Caco-2 (cell line): ENCODE measurements around the gene PHPT1. TPM values are rescaled to one million over a fixed set of nuclear protein-coding genes. Genes with fewer than 3 reads are reported as not detected.
A peak's percentile ranks its signal among the peaks of the same experiment; 100 is the strongest.
"Not testable (repeated sequence)": the region's sequence is repeated elsewhere in the genome, so short reads cannot be mapped to it uniquely, and the experiment has no call there.

Source experiments
- BruUV-seq: library from RNA; stranded (reverse); fragments of 400-500 nt; replicated peaks from 2 replicates; lab custom pipeline; 2021; lab: Mats Ljungman, UMichigan
- CTCF ChIA-PET: fragments of 300-600 bp; sonication (Branson Sonifier 250); formaldehyde crosslinking; loops from one replicate; lab custom pipeline; 2022; ENCODE audit warnings: antibody characterized with exemption; lab: Charles Lee
- POLR2A ChIA-PET: fragments of 300-600 bp; sonication (Branson Sonifier 250); formaldehyde crosslinking; loops from one replicate; lab custom pipeline; 2022; ENCODE audit warnings: antibody characterized with exemption; lab: Charles Lee
- DNase-seq, 2 experiments: peaks; one replicate each; pipeline versions ENCODE4 v3.0.0 to v3.0.0-alpha.2; 2020 to 2022
- H3K27me3 ChIP-seq: replicated peaks from 2 replicates; pipeline ENCODE4 v1.6.0; 2011; ENCODE audit warnings: low read length; ENCODE audit not compliant: control insufficient read depth, insufficient read depth
- H3K36me3 ChIP-seq: 2 replicates; pipeline ENCODE4 v1.5.1; 2011; ENCODE audit warnings: low read length; ENCODE audit not compliant: control insufficient read depth, insufficient read depth
- H3K4me1 ChIP-seq: fragments of 250-450 bp; sonication (Bioruptor Pico); 2 replicates; pipeline ENCODE4 v1.5.1; 2020; ENCODE audit warnings: mild to moderate bottlenecking
- H3K4me3 ChIP-seq: 2 replicates; pipeline ENCODE4 v1.5.1; 2011; ENCODE audit warnings: low read depth, mild to moderate bottlenecking, control low read depth, low read length
- H3K9me3 ChIP-seq: fragments of 250-450 bp; sonication (Bioruptor Pico); 2 replicates; pipeline ENCODE4 v1.5.1; 2020; ENCODE audit warnings: mild to moderate bottlenecking, moderate library complexity
- H3K27ac Mint-ChIP-seq: one replicate; pipeline ENCODE4 v1.8.0; 2022; ENCODE audit warnings: mixed read lengths; ENCODE audit not compliant: unreplicated experiment
- H3K27me3 Mint-ChIP-seq: one replicate; pipeline ENCODE4 v1.8.0; 2022; ENCODE audit warnings: mixed read lengths; ENCODE audit not compliant: insufficient read depth, unreplicated experiment
- H3K36me3 Mint-ChIP-seq: one replicate; pipeline ENCODE4 v1.8.0; 2022; ENCODE audit warnings: mild to moderate bottlenecking, mixed read lengths; ENCODE audit not compliant: insufficient read depth, unreplicated experiment
- H3K4me1 Mint-ChIP-seq: one replicate; pipeline ENCODE4 v1.8.0; 2022; ENCODE audit warnings: low read depth, mixed read lengths; ENCODE audit not compliant: unreplicated experiment
- H3K4me3 Mint-ChIP-seq: one replicate; pipeline ENCODE4 v1.8.0; 2022; ENCODE audit warnings: mild to moderate bottlenecking, moderate library complexity, mixed read lengths; ENCODE audit not compliant: unreplicated experiment
- H3K9me3 Mint-ChIP-seq: one replicate; pipeline ENCODE4 v1.8.0; 2022; ENCODE audit warnings: mixed read lengths; ENCODE audit not compliant: unreplicated experiment
- CTCF ChIP-seq, 2 experiments: fragments of 200-600 bp in 1 of 2; IDR thresholded peaks; 1 replicate in 1 of 2; 2 replicates in 1 of 2; pipeline versions ENCODE4 v1.5.1 to v1.8.0; 2011 to 2022; ENCODE audit warnings: antibody characterized with exemption in 1 of 2, control low read depth in 1 of 2, inconsistent platforms in 1 of 2, low read depth in 1 of 2, low read length in 1 of 2, mild to moderate bottlenecking in 1 of 2, moderate library complexity in 1 of 2; ENCODE audit not compliant: insufficient read depth in 1 of 2, severe bottlenecking in 1 of 2, unreplicated experiment in 1 of 2
- intact Hi-C: fragments of 100-400 bp; cut with micrococcal nuclease; formaldehyde crosslinking; loops from one replicate; pipeline ENCODE4 v1.10.0; 2022; ENCODE audit not compliant: unreplicated experiment
- total RNA-seq: library from RNA; stranded (reverse); gene quantifications from 2 replicates; pipeline ENCODE4 v1.2.3, GENCODE V29; 2022

The PHPT1 gene
- total RNA-seq, 1 experiment from 2014 or later = 105 TPM

- peaks cover 25% of the 10 kb centered on the region for H3K4me1 ChIP-seq
- Mint-ChIP-seq H3K4me3 (peak overlapping the region; percentile 7), H3K27me3 (no peaks in the 10 kb centered on the region), H3K4me1 (peaks cover 8% of the 10 kb centered on the region), H3K36me3 (peaks cover 78% of the 10 kb centered on the region), H3K9me3 (no peaks in the 10 kb centered on the region), H3K27ac (peak overlapping the region; percentile 42)
- no peaks in the 10 kb centered on the region for H3K9me3 ChIP-seq
- no peak for DNase-seq
- TSS peak; percentile 83 for BruUV-seq
- no peaks in the 10 kb centered on the region for H3K27me3 ChIP-seq
- H3K36me3 ChIP-seq = no peaks in the 10 kb centered on the region; the same call in 1 of the 2 replicates
- ChIA-PET CTCF (interaction anchor here (0.6 to 1.6 kb wide), 5 partner anchors 11 to 336 kb away, joined by 3 to 7 read pairs (median 5); partner anchors contain the start of gene TMEM141), POLR2A (interaction anchor here (0.6 to 0.9 kb wide), 2 partner anchors 40 to 50 kb away, joined by 4 to 5 read pairs; no protein-coding TSS in a partner anchor)
- no peak for TF ChIP-seq CTCF (IDR thresholded peaks at IDR 0.05; ENCODE audit: insufficient read depth in 1 of 2, low read depth in 1 of 2, low read length in 1 of 2, severe bottlenecking in 1 of 2, unreplicated experiment in 1 of 2)
- intact Hi-C loops = loop anchor here (10.0 kb wide), 1 partner anchor 104 kb away; the partner anchor contains the start of genes C8G and FBXW5
- no peak overlapping the region for H3K4me3 ChIP-seq
Measured at GRCh38 chr9:136840140-136840876, 8.9 kb upstream of the PHPT1 start.

- H3K27ac Mint-ChIP-seq = peak overlapping the region; percentile 42
- TF ChIP-seq CTCF (IDR thresholded peaks at IDR 0.05; ENCODE audit: insufficient read depth in 1 of 2, low read depth in 1 of 2, low read length in 1 of 2, severe bottlenecking in 1 of 2, unreplicated experiment in 1 of 2) = no peak
- no peak overlapping the region for H3K4me3 ChIP-seq
- H3K4me3 Mint-ChIP-seq = no peak overlapping the region
- no peaks in the 10 kb centered on the region for H3K27me3 ChIP-seq
- no peaks in the 10 kb centered on the region for H3K27me3 Mint-ChIP-seq
- CTCF ChIA-PET = interaction anchor here (0.6 to 1.6 kb wide), 3 partner anchors 12 to 335 kb away, joined by 5 to 7 read pairs (median 5); no protein-coding TSS in a partner anchor
- peaks cover 25% of the 10 kb centered on the region for H3K4me1 ChIP-seq
- peak in 1 of 2 experiments; percentile 49 for DNase-seq
- BruUV-seq = no TSS peak
- H3K36me3 Mint-ChIP-seq = peaks cover 74% of the 10 kb centered on the region
- no peaks in the 10 kb centered on the region for H3K9me3 Mint-ChIP-seq
- no peaks in the 10 kb centered on the region; the same call in 1 of the 2 replicates for H3K36me3 ChIP-seq
- POLR2A ChIA-PET = interaction anchor here (0.6 to 0.9 kb wide), 2 partner anchors 41 to 51 kb away, joined by 4 to 5 read pairs; no protein-coding TSS in a partner anchor
- peaks cover 8% of the 10 kb centered on the region for H3K4me1 Mint-ChIP-seq
- intact Hi-C loops = loop anchor here (10.0 kb wide), 1 partner anchor 104 kb away; the partner anchor contains the start of genes C8G and FBXW5
- H3K9me3 ChIP-seq = no peaks in the 10 kb centered on the region
Measured at GRCh38 chr9:136840877-136841645, 8.1 kb upstream of the PHPT1 start.

GRCh38 chr9:136841646-136842379 is 7.4 kb upstream of the PHPT1 start:
- H3K27me3 Mint-ChIP-seq, H3K4me1 Mint-ChIP-seq, H3K36me3 ChIP-seq, DNase-seq, H3K9me3 Mint-ChIP-seq, H3K27me3 ChIP-seq, BruUV-seq, H3K9me3 ChIP-seq, H3K4me3 ChIP-seq: not testable (repeated sequence)
- ChIA-PET POLR2A (interaction anchor here (0.6 kb wide), 1 partner anchor 129 kb away, joined by 16 read pairs; the partner anchor contains the start of gene DIPK1B), CTCF (interaction anchor here (0.6 to 1.6 kb wide), 15 partner anchors 13 to 229 kb away, joined by 3 to 15 read pairs (median 4); partner anchors contain the start of genes RABL6 and SAPCD2)
- Mint-ChIP-seq H3K36me3 (peaks cover 75% of the 10 kb centered on the region), H3K4me3 (peak overlapping the region; percentile 65), H3K27ac (peak overlapping the region; percentile 42)
- H3K4me1 ChIP-seq = peaks cover 25% of the 10 kb centered on the region
- intact Hi-C loops = loop anchor here (2.0 to 10.0 kb wide), 3 partner anchors 55 to 193 kb away; partner anchors contain the start of genes C8G and FBXW5
